ENCODE data around the gene SPRING1.
"Not testable (repeated sequence)": the region's sequence is repeated elsewhere in the genome, so short reads cannot be mapped to it uniquely, and the experiment has no call there.

The SPRING1 gene

GRCh38 chr12:116760622-116761020 is 22.8 kb upstream of the SPRING1 start:
- DNase-seq (ENCODE audit: low read depth), result no peak
- no peak overlapping the region for H3K4me3 ChIP-seq (ENCODE audit: low read depth, low read length)
- no peak for TF ChIP-seq CTCF (IDR thresholded peaks at IDR 0.05; ENCODE audit: control insufficient read depth, extremely low read depth, insufficient read depth)

DNA sequence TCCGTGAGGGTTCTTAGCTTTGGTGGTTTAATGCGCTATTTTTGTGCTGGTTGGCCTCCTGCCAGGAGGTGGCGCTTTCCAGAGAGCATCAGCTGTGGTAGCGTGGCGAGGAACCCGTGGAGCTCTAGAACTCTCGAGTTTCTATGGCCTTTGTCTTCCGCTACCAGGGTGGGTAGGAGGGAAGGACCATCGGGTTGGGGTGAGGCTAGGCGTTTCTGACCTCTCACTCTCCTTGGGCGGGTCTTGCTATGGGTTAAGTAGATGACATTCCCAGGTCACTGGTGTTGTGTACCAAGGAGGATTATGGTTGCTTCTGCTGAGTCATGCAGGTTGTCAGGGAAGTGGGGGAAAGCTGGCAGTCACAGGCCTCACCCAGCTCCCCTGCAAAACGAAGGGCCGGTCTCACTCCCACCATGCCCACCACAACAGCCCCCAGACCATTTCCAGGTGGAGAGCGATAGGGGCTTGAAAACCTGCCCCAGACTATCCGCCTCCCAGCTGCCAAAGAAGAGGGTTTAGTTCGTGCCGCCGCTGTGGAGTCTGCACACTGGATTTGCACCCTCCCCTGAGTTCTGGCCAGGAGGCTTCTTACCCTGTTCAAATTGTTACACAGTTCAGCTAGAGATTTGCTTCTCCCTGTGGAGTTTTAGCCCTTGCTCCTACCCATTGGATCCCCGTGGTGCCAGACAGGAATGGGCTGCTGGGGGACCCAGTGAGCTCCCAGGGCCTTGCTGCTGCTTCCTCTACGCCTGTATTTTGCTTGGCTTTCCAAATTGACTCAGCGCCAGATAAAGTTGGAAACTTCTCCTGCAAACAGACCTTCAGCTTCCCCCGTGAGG is 22.1 kb upstream of the SPRING1 start:
- no peak for TF ChIP-seq CTCF (IDR thresholded peaks at IDR 0.05; ENCODE audit: control insufficient read depth, extremely low read depth, insufficient read depth)
- no peak overlapping the region for H3K4me3 ChIP-seq (ENCODE audit: low read depth, low read length)
- no peak for DNase-seq (ENCODE audit: low read depth)

DNA sequence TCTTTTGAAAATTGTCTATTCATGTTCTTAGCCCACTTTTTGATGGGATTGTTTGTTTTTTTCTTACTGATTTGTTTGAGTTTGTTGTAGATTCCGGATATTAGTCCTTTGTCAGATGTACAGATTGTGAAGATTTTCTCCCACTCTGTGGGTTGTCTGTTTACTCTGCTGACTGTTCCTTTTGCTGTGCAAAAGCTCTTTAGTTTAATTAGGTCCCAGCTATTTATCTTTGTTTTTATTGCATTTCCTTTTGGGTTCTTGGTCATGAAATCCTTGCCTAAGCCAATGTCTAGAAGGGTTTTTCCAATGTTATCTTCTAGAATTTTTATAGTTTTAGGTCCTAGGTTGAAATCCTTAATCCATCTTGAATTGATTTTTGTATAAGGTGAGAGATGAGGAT is 16.9 kb upstream of the SPRING1 start:
- not testable (repeated sequence) for H3K4me3 ChIP-seq (ENCODE audit: low read depth, low read length); DNase-seq (ENCODE audit: low read depth)

DNA sequence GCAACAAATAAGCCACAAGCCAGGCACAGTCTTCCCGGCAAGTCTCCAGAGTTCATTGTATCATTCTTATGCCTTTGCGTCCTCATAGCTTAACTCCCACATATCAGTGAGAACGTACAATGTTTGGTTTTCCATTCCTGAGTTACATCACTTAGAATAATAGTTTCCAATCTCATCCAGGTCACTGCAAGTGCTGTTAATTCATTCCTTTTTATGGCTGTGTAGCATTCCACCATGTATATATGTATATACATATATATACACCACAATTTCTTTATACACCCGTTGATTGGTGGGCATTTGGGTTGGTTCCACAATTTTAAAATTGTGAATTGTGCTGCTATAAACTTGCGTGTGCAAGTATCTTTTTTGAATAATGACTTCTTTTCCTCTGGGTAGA is 16.2 kb upstream of the SPRING1 start:
- H3K4me3 ChIP-seq (ENCODE audit: low read depth, low read length); DNase-seq (ENCODE audit: low read depth): not testable (repeated sequence)

GRCh38 chr12:116750298-116750697 is 12.4 kb upstream of the SPRING1 start:
- H3K4me3 ChIP-seq (ENCODE audit: low read depth, low read length), result no peak overlapping the region
- no peak for TF ChIP-seq CTCF (IDR thresholded peaks at IDR 0.05; ENCODE audit: control insufficient read depth, extremely low read depth, insufficient read depth)
- DNase-seq (ENCODE audit: low read depth), result no peak

GRCh38 chr12:116749884-116750283 is 12.0 kb upstream of the SPRING1 start:
- no peak overlapping the region for H3K4me3 ChIP-seq (ENCODE audit: low read depth, low read length)
- DNase-seq (ENCODE audit: low read depth), result no peak
- no peak for TF ChIP-seq CTCF (IDR thresholded peaks at IDR 0.05; ENCODE audit: control insufficient read depth, extremely low read depth, insufficient read depth)

DNA sequence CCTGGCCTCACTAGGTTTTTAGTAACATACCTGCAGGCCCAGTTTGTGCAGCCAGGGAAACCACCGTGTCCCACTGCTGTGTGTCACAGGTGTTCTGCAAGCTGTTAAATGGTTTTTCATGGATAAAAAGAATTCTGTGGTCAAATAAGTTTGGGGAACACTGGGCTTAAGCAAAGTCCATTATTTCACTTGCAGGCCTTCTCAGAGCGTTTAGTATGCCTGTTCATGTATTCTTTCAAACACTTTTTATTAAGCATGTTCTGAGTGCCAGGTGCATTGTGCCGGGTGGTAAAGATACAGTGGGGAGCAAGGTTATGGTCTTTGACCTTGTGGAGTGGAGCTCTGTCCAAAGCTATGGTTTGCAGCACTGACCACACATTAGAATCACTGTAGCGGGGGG is 7.7 kb upstream of the SPRING1 start:
- no peak for TF ChIP-seq CTCF (IDR thresholded peaks at IDR 0.05; ENCODE audit: control insufficient read depth, extremely low read depth, insufficient read depth)
- H3K4me3 ChIP-seq (ENCODE audit: low read depth, low read length), result no peak overlapping the region
- no peak for DNase-seq (ENCODE audit: low read depth)

DNA sequence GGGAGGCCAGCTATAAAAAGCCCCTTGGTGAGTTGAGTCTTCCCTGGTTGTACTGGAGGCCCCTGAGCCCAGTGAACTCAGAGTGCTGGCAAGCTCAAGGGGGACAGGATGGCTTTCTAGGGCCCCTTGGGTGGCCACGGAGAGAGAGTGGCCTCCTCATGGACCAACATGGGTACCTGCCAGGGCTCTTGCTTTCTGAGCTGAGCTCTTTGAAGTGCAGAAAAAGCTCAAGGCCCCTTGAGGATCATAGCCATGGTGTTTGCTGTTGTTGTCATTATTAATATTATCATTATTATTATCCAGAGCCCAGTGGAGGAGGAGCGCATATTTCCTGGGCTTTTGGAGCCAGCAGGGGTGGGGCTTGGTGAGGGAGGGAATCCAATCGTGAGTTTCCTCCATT is 6.9 kb upstream of the SPRING1 start:
- no peak overlapping the region for H3K4me3 ChIP-seq (ENCODE audit: low read depth, low read length)
- DNase-seq (ENCODE audit: low read depth), result no peak
- TF ChIP-seq CTCF (IDR thresholded peaks at IDR 0.05; ENCODE audit: control insufficient read depth, extremely low read depth, insufficient read depth), result no peak

DNA sequence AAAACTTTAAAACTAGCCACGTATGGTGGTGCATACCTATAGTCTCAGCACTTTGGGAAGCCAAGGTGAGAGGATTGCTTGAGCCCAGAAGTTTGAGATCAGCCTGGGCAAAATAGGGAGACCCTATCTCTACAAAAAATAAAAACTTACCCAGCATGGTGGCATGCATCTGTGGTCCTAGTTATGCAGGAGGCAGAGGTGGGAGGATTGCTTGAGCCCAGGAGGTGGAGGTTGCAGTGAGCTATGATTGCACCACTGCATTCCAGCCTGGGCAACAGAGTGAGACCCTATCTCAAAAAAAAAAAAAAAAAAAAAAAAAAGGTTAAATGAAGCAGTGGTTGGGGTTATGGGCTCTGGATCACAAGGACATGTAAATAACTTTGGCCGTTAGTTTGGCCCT is 4.9 kb upstream of the SPRING1 start:
- not testable (repeated sequence) for DNase-seq (ENCODE audit: low read depth); H3K4me3 ChIP-seq (ENCODE audit: low read depth, low read length)
